ENCODE measurements around the gene LENG8.
"Not testable (repeated sequence)": the region's sequence is repeated elsewhere in the genome, so short reads cannot be mapped to it uniquely, and the experiment has no call there.

The LENG8 gene

GRCh38 chr19:54464630-54465425 is 15.8 kb downstream of the LENG8 start:
- DNase-seq (ENCODE audit: extremely low read depth, low read depth): no peak
- H3K4me3 ChIP-seq (replicated peaks; ENCODE audit: low read depth, low read length): peak overlapping the region; percentile 47
- no peak for TF ChIP-seq CTCF (IDR thresholded peaks at IDR 0.05; ENCODE audit: low read depth, low read length, missing control alignments)

GRCh38 chr19:54465426-54466109 is 16.6 kb downstream of the LENG8 start:
- no peak for DNase-seq (ENCODE audit: extremely low read depth, low read depth)
- H3K4me3 ChIP-seq (replicated peaks; ENCODE audit: low read depth, low read length): no peak overlapping the region
- no peak for TF ChIP-seq CTCF (IDR thresholded peaks at IDR 0.05; ENCODE audit: low read depth, low read length, missing control alignments)

- not testable (repeated sequence) for DNase-seq (ENCODE audit: extremely low read depth, low read depth); H3K4me3 ChIP-seq (replicated peaks; ENCODE audit: low read depth, low read length)
These were observed 17.1 kb downstream of the LENG8 start for GRCh38 chr19:54466110-54466480.

- no peak overlapping the region for H3K4me3 ChIP-seq (replicated peaks; ENCODE audit: low read depth, low read length)
- no peak for DNase-seq (ENCODE audit: extremely low read depth, low read depth)
- no peak for TF ChIP-seq CTCF (IDR thresholded peaks at IDR 0.05; ENCODE audit: low read depth, low read length, missing control alignments)
These were observed 20.5 kb downstream of the LENG8 start for GRCh38 chr19:54469496-54469934.

- DNase-seq (ENCODE audit: extremely low read depth, low read depth): no peak
- H3K4me3 ChIP-seq (replicated peaks; ENCODE audit: low read depth, low read length): peak overlapping the region; percentile 67
- no peak for TF ChIP-seq CTCF (IDR thresholded peaks at IDR 0.05; ENCODE audit: low read depth, low read length, missing control alignments)
These were observed 21.4 kb downstream of the LENG8 start for GRCh38 chr19:54470276-54470887.

GRCh38 chr19:54470991-54471782 is 22.2 kb downstream of the LENG8 start:
- TF ChIP-seq CTCF (IDR thresholded peaks at IDR 0.05; ENCODE audit: low read depth, low read length, missing control alignments): no peak

More at GRCh38 chr19:54470991-54471782, 22.2 kb downstream of the LENG8 start:
- DNase-seq (ENCODE audit: extremely low read depth, low read depth): no peak
- peak overlapping the region; percentile 67 for H3K4me3 ChIP-seq (replicated peaks; ENCODE audit: low read depth, low read length)

Measured in HFF-Myc (cell line).